ENCODE results near the gene PRSS27. TPM values are rescaled to one million over a fixed set of nuclear protein-coding genes. Genes with fewer than 3 reads are reported as not detected.
"Not testable (repeated sequence)": the region's sequence is repeated elsewhere in the genome, so short reads cannot be mapped to it uniquely, and the experiment has no call there.

The PRSS27 gene
- polyA plus RNA-seq, 1 donor (not counting 4 experiments of a cell fraction or from before 2014, with no cell fraction given) = 0.20 TPM

GRCh38 chr16:2670017-2670416 is 50.0 kb downstream of the PRSS27 start:
- H3K4me1 ChIP-seq (ENCODE audit: control insufficient read depth, extremely low read depth, insufficient read depth, low read length) = peaks cover 13% of the 10 kb centered on the region
- peak; percentile 51 to 76 (median 52) for TF ChIP-seq CTCF (optimal IDR thresholded peaks at IDR 0.05 in 1 of 3, IDR thresholded peaks at IDR 0.05 in 1 of 3, conservative IDR thresholded peaks at IDR 0.05 in 1 of 3; ENCODE audit: extremely low read depth in 1 of 3, insufficient read depth in 2 of 3, low read length in 3 of 3)
- H3K9ac ChIP-seq (ENCODE audit: control insufficient read depth, extremely low read depth, insufficient read depth, low read length); DNase-seq (ENCODE audit: low read depth, low spot score); H3K4me3 ChIP-seq (ENCODE audit: control insufficient read depth in 2 of 3, extremely low read depth in 1 of 3, insufficient read depth in 2 of 3, low read depth in 1 of 3, low read length in 3 of 3); H3K27ac ChIP-seq (ENCODE audit: control insufficient read depth, insufficient read depth, low read length); H3K9me1 ChIP-seq (ENCODE audit: control insufficient read depth, extremely low read depth, insufficient read depth, low read length); H2AFZ ChIP-seq (ENCODE audit: control insufficient read depth, low read length); H3K9me3 ChIP-seq (ENCODE audit: control insufficient read depth, low read depth, low read length); H3K36me3 ChIP-seq (ENCODE audit: control insufficient read depth in 2 of 2, extremely low read depth in 1 of 2, insufficient read depth in 2 of 2, low read length in 2 of 2); H3K27me3 ChIP-seq (ENCODE audit: control insufficient read depth, extremely low read depth, insufficient read depth, low read length); H3K4me2 ChIP-seq (ENCODE audit: control insufficient read depth, extremely low read depth, insufficient read depth, low read depth, low read length); dilution Hi-C loops (cut with MboI; ENCODE audit: extremely low pct_ligation_motif_present, low sequenced_read_pairs); FAIRE-seq; H4K20me1 ChIP-seq (ENCODE audit: control insufficient read depth, extremely low read depth, insufficient read depth, low read length): not testable (repeated sequence)
- H3K79me2 ChIP-seq (ENCODE audit: control insufficient read depth, insufficient read depth, low read length) = peaks cover 12% of the 10 kb centered on the region

GRCh38 chr16:2669587-2669986 is 50.4 kb downstream of the PRSS27 start:
- FAIRE-seq; DNase-seq (ENCODE audit: low read depth, low spot score); H3K9me3 ChIP-seq (ENCODE audit: control insufficient read depth, low read depth, low read length); H3K9ac ChIP-seq (ENCODE audit: control insufficient read depth, extremely low read depth, insufficient read depth, low read length); dilution Hi-C loops (cut with MboI; ENCODE audit: extremely low pct_ligation_motif_present, low sequenced_read_pairs); H3K9me1 ChIP-seq (ENCODE audit: control insufficient read depth, extremely low read depth, insufficient read depth, low read length); H3K4me3 ChIP-seq (ENCODE audit: control insufficient read depth in 2 of 3, extremely low read depth in 1 of 3, insufficient read depth in 2 of 3, low read depth in 1 of 3, low read length in 3 of 3); H3K27ac ChIP-seq (ENCODE audit: control insufficient read depth, insufficient read depth, low read length); H3K27me3 ChIP-seq (ENCODE audit: control insufficient read depth, extremely low read depth, insufficient read depth, low read length); H3K4me2 ChIP-seq (ENCODE audit: control insufficient read depth, extremely low read depth, insufficient read depth, low read depth, low read length); H2AFZ ChIP-seq (ENCODE audit: control insufficient read depth, low read length); H4K20me1 ChIP-seq (ENCODE audit: control insufficient read depth, extremely low read depth, insufficient read depth, low read length); H3K36me3 ChIP-seq (ENCODE audit: control insufficient read depth in 2 of 2, extremely low read depth in 1 of 2, insufficient read depth in 2 of 2, low read length in 2 of 2): not testable (repeated sequence)
- H3K4me1 ChIP-seq (ENCODE audit: control insufficient read depth, extremely low read depth, insufficient read depth, low read length) = peaks cover 18% of the 10 kb centered on the region
- peaks cover 12% of the 10 kb centered on the region for H3K79me2 ChIP-seq (ENCODE audit: control insufficient read depth, insufficient read depth, low read length)

- H2AFZ ChIP-seq (ENCODE audit: control insufficient read depth, low read length); H3K27ac ChIP-seq (ENCODE audit: control insufficient read depth, insufficient read depth, low read length); H3K27me3 ChIP-seq (ENCODE audit: control insufficient read depth, extremely low read depth, insufficient read depth, low read length); H3K4me3 ChIP-seq (ENCODE audit: control insufficient read depth in 2 of 3, extremely low read depth in 1 of 3, insufficient read depth in 2 of 3, low read depth in 1 of 3, low read length in 3 of 3); H3K79me2 ChIP-seq (ENCODE audit: control insufficient read depth, insufficient read depth, low read length); H3K4me2 ChIP-seq (ENCODE audit: control insufficient read depth, extremely low read depth, insufficient read depth, low read depth, low read length); dilution Hi-C loops (cut with MboI; ENCODE audit: extremely low pct_ligation_motif_present, low sequenced_read_pairs); H3K9me3 ChIP-seq (ENCODE audit: control insufficient read depth, low read depth, low read length); H3K36me3 ChIP-seq (ENCODE audit: control insufficient read depth in 2 of 2, extremely low read depth in 1 of 2, insufficient read depth in 2 of 2, low read length in 2 of 2); H3K9me1 ChIP-seq (ENCODE audit: control insufficient read depth, extremely low read depth, insufficient read depth, low read length); H3K9ac ChIP-seq (ENCODE audit: control insufficient read depth, extremely low read depth, insufficient read depth, low read length); H4K20me1 ChIP-seq (ENCODE audit: control insufficient read depth, extremely low read depth, insufficient read depth, low read length); FAIRE-seq; DNase-seq (ENCODE audit: low read depth, low spot score): not testable (repeated sequence)
- H3K4me1 ChIP-seq (ENCODE audit: control insufficient read depth, extremely low read depth, insufficient read depth, low read length) = peaks cover 25% of the 10 kb centered on the region
These were observed 53.4 kb downstream of the PRSS27 start for GRCh38 chr16:2666671-2667070.
